ENCODE measurements around the gene ZNF605. TPM values are rescaled to one million over a fixed set of nuclear protein-coding genes. Genes with fewer than 3 reads are reported as not detected.
"Not testable (repeated sequence)": the region's sequence is repeated elsewhere in the genome, so short reads cannot be mapped to it uniquely, and the experiment has no call there.

Gene ZNF605
- polyA plus RNA-seq, 3 donors: 0.32 to 1.9 (median 0.80) TPM

- Histone ChIP-seq H3K79me2 (ENCODE audit: insufficient read depth, low read length) (no peaks in the 10 kb centered on the region), H3K36me3 (replicated peaks in 1 of 2; ENCODE audit: control insufficient read depth in 1 of 2, insufficient read depth in 2 of 2, low read length in 2 of 2) (peaks cover 36 to 56% of the 10 kb centered on the region in 2 donors), H2AFZ (ENCODE audit: insufficient read depth, low read depth, low read length, poor library complexity, severe bottlenecking) (no peak overlapping the region), H3K4me3 (replicated peaks in 1 of 3; ENCODE audit: low read depth in 2 of 3, low read length in 3 of 3) (peak overlapping the region in 1 of 3 experiments; percentile 28), H3K9me3 (replicated peaks in 1 of 2; ENCODE audit: control insufficient read depth in 1 of 2, insufficient read depth in 1 of 2, low read length in 2 of 2) (peaks cover 82 to 87% of the 10 kb centered on the region in 2 donors), H3K9ac (ENCODE audit: insufficient read depth, low read length, poor library complexity, severe bottlenecking) (no peak overlapping the region), H3K27me3 (ENCODE audit: control insufficient read depth in 2 of 2, insufficient read depth in 2 of 2, low read length in 2 of 2) (no peaks in the 10 kb centered on the region), H3K4me2 (replicated peaks; ENCODE audit: extremely low read depth, low read length, poor library complexity, severe bottlenecking) (no peak overlapping the region), H3K4me1 (ENCODE audit: control insufficient read depth in 1 of 2, insufficient read depth in 2 of 2, low read length in 2 of 2) (no peaks in the 10 kb centered on the region), H3K27ac (ENCODE audit: low read depth in 1 of 2, low read length in 2 of 2) (no peak overlapping the region), H4K20me1 (ENCODE audit: insufficient read depth, low read length) (no peaks in the 10 kb centered on the region)
- Mint-ChIP-seq H3K36me3 (peaks cover 42 to 64% of the 10 kb centered on the region in 2 donors), H3K4me3 (no peak overlapping the region), H3K27me3 (ENCODE audit: low read depth in 3 of 3) (no peaks in the 10 kb centered on the region), H3K9me3 (peaks cover 47 to 91% (median 83%) of the 10 kb centered on the region in 7 donors), H3K27ac (peak overlapping the region in 2 of 7 donors; percentile 26 to 48), H3K4me1 (no peaks in the 10 kb centered on the region)
- WGBS (ENCODE audit: insufficient coverage): 96% methylated on average over 33 of the region's 34 CpGs
- intact Hi-C loops (cut with micrococcal nuclease): no loop called here
- no peak for TF ChIP-seq CTCF (IDR thresholded peaks at IDR 0.05)
- DNase-seq: no peak
These were observed 14.7 kb downstream of the ZNF605 start for GRCh38 chr12:132941336-132941954.

GRCh38 chr12:132940071-132940719 lies 15.9 kb downstream of the ZNF605 start:
- no peaks in the 10 kb centered on the region for H3K4me1 Mint-ChIP-seq
- peaks cover 49 to 93% (median 90%) of the 10 kb centered on the region in 7 donors for H3K9me3 Mint-ChIP-seq
- no peak overlapping the region for H3K27ac Mint-ChIP-seq
- no peak for TF ChIP-seq CTCF (IDR thresholded peaks at IDR 0.05)
- intact Hi-C loops (cut with micrococcal nuclease): no loop called here
- Histone ChIP-seq H3K36me3 (replicated peaks in 1 of 2; ENCODE audit: control insufficient read depth in 1 of 2, insufficient read depth in 2 of 2, low read length in 2 of 2) (peaks cover 26 to 43% of the 10 kb centered on the region in 2 donors), H3K27me3 (ENCODE audit: control insufficient read depth in 2 of 2, insufficient read depth in 2 of 2, low read length in 2 of 2) (no peaks in the 10 kb centered on the region), H3K79me2 (ENCODE audit: insufficient read depth, low read length) (no peaks in the 10 kb centered on the region), H3K9ac (ENCODE audit: insufficient read depth, low read length, poor library complexity, severe bottlenecking) (no peak overlapping the region), H3K9me3 (replicated peaks in 1 of 2; ENCODE audit: control insufficient read depth in 1 of 2, insufficient read depth in 1 of 2, low read length in 2 of 2) (peaks cover 78 to 83% of the 10 kb centered on the region in 2 donors), H4K20me1 (ENCODE audit: insufficient read depth, low read length) (no peaks in the 10 kb centered on the region), H3K4me3 (replicated peaks in 1 of 3; ENCODE audit: low read depth in 2 of 3, low read length in 3 of 3) (peak overlapping the region in 1 of 3 experiments; percentile 11), H3K27ac (ENCODE audit: low read depth in 1 of 2, low read length in 2 of 2) (no peak overlapping the region), H3K4me2 (replicated peaks; ENCODE audit: extremely low read depth, low read length, poor library complexity, severe bottlenecking) (no peak overlapping the region), H2AFZ (ENCODE audit: insufficient read depth, low read depth, low read length, poor library complexity, severe bottlenecking) (no peak overlapping the region), H3K4me1 (ENCODE audit: control insufficient read depth in 1 of 2, insufficient read depth in 2 of 2, low read length in 2 of 2) (no peaks in the 10 kb centered on the region)
- WGBS (ENCODE audit: insufficient coverage): 98% methylated on average over 7 of the region's 15 CpGs
- peaks cover 0 to 2% (median 0%) of the 10 kb centered on the region in 3 donors for H3K27me3 Mint-ChIP-seq (ENCODE audit: low read depth in 3 of 3)
- H3K36me3 Mint-ChIP-seq: peaks cover 32 to 54% of the 10 kb centered on the region in 2 donors
- no peak for DNase-seq
- no peak overlapping the region for H3K4me3 Mint-ChIP-seq

- peaks cover 50 to 96% (median 90%) of the 10 kb centered on the region in 7 donors for H3K9me3 Mint-ChIP-seq
- H3K4me2 ChIP-seq (replicated peaks; ENCODE audit: extremely low read depth, low read length, poor library complexity, severe bottlenecking); DNase-seq; H2AFZ ChIP-seq (ENCODE audit: insufficient read depth, low read depth, low read length, poor library complexity, severe bottlenecking); H3K27ac Mint-ChIP-seq; H3K9ac ChIP-seq (ENCODE audit: insufficient read depth, low read length, poor library complexity, severe bottlenecking); H3K27me3 Mint-ChIP-seq (ENCODE audit: low read depth in 3 of 3); H3K4me3 ChIP-seq (replicated peaks in 1 of 3; ENCODE audit: low read depth in 2 of 3, low read length in 3 of 3); H3K4me1 Mint-ChIP-seq; H3K79me2 ChIP-seq (ENCODE audit: insufficient read depth, low read length); H3K27me3 ChIP-seq (ENCODE audit: control insufficient read depth in 2 of 2, insufficient read depth in 2 of 2, low read length in 2 of 2); H3K27ac ChIP-seq (ENCODE audit: low read depth in 1 of 2, low read length in 2 of 2); intact Hi-C loops (cut with micrococcal nuclease); H3K4me3 Mint-ChIP-seq; H3K4me1 ChIP-seq (ENCODE audit: control insufficient read depth in 1 of 2, insufficient read depth in 2 of 2, low read length in 2 of 2); H4K20me1 ChIP-seq (ENCODE audit: insufficient read depth, low read length): not testable (repeated sequence)
- Histone ChIP-seq H3K9me3 (replicated peaks in 1 of 2; ENCODE audit: control insufficient read depth in 1 of 2, insufficient read depth in 1 of 2, low read length in 2 of 2) (peaks cover 78 to 82% of the 10 kb centered on the region in 2 donors), H3K36me3 (replicated peaks in 1 of 2; ENCODE audit: control insufficient read depth in 1 of 2, insufficient read depth in 2 of 2, low read length in 2 of 2) (peaks cover 16 to 29% of the 10 kb centered on the region in 2 donors)
- WGBS (ENCODE audit: insufficient coverage): 100% methylated on average over 2 of the region's 25 CpGs
- peaks cover 20 to 41% of the 10 kb centered on the region in 2 donors for H3K36me3 Mint-ChIP-seq
These were observed 17.3 kb downstream of the ZNF605 start for GRCh38 chr12:132938807-132939206.

Measured in CD14-positive monocyte (primary cell).